Trophoblast cell (in vitro differentiated cells and primary cell): ENCODE results near the gene ETNK1.
"Not testable (repeated sequence)": the region's sequence is repeated elsewhere in the genome, so short reads cannot be mapped to it uniquely, and the experiment has no call there.

Experiments used
- DNase-seq, 2 donors: peaks; one replicate each; pipeline ENCODE4 v3.0.0-alpha.2; 2016
- H2AFZ ChIP-seq: 2 replicates; pipeline ENCODE4 v1.6.1; 2013; ENCODE audit warnings: low read length, moderate library complexity, mild to moderate bottlenecking; ENCODE audit not compliant: insufficient read depth, poor library complexity
- H2AK5ac ChIP-seq: 2 replicates; pipeline ENCODE4 v1.6.1; 2013; ENCODE audit warnings: mild to moderate bottlenecking, low read length
- H2BK120ac ChIP-seq: 2 replicates; pipeline ENCODE4 v1.6.1; 2013; ENCODE audit warnings: low read length, mild to moderate bottlenecking, moderate library complexity; ENCODE audit not compliant: insufficient read depth, poor library complexity
- H2BK12ac ChIP-seq: 2 replicates; pipeline ENCODE4 v1.6.1; 2013; ENCODE audit warnings: mild to moderate bottlenecking, low read length, moderate library complexity
- H2BK5ac ChIP-seq: 2 replicates; pipeline ENCODE4 v1.6.1; 2013; ENCODE audit warnings: low read length, low read depth, moderate library complexity, mild to moderate bottlenecking; ENCODE audit not compliant: poor library complexity
- H3K14ac ChIP-seq: 2 replicates; pipeline ENCODE4 v1.6.1; 2013; ENCODE audit warnings: mild to moderate bottlenecking, low read length
- H3K18ac ChIP-seq: 2 replicates; pipeline ENCODE4 v1.6.1; 2013; ENCODE audit warnings: mild to moderate bottlenecking, low read length
- H3K23ac ChIP-seq: 2 replicates; pipeline ENCODE4 v1.6.1; 2013; ENCODE audit warnings: low read length
- H3K27ac ChIP-seq: 2 replicates; pipeline ENCODE4 v1.5.1; 2013; ENCODE audit warnings: low read depth, mild to moderate bottlenecking, inconsistent platforms, low read length, moderate library complexity
- H3K27me3 ChIP-seq: 2 replicates; pipeline ENCODE4 v1.6.1; 2013; ENCODE audit warnings: inconsistent platforms, mild to moderate bottlenecking, low read length, moderate library complexity; ENCODE audit not compliant: insufficient read depth
- H3K36me3 ChIP-seq, 2 experiments: 1 replicate in 1 of 2; 2 replicates in 1 of 2; pipeline ENCODE4 v1.6.1; 2013; ENCODE audit warnings: low read length in 2 of 2, mild to moderate bottlenecking in 2 of 2, moderate library complexity in 1 of 2; ENCODE audit not compliant: insufficient read depth in 2 of 2, control insufficient read depth in 1 of 2
- H3K4ac ChIP-seq: 2 replicates; pipeline ENCODE4 v1.6.1; 2013; ENCODE audit warnings: low read depth, mild to moderate bottlenecking, low read length, moderate library complexity
- H3K4me1 ChIP-seq, 2 experiments: 1 replicate in 1 of 2; 2 replicates in 1 of 2; pipeline ENCODE4 v1.6.1; 2013; ENCODE audit warnings: low read length in 2 of 2, mild to moderate bottlenecking in 2 of 2, moderate library complexity in 1 of 2; ENCODE audit not compliant: insufficient read depth in 2 of 2, control insufficient read depth in 1 of 2
- H3K4me2 ChIP-seq: 2 replicates; pipeline ENCODE4 v1.6.1; 2013; ENCODE audit warnings: inconsistent platforms, mild to moderate bottlenecking, low read length, moderate library complexity
- H3K4me3 ChIP-seq: 2 replicates; pipeline ENCODE4 v1.5.1; 2013; ENCODE audit warnings: mild to moderate bottlenecking, low read depth, low read length, inconsistent platforms
- H3K79me1 ChIP-seq: one replicate; pipeline ENCODE4 v1.6.1; 2013; ENCODE audit warnings: low read length
- H3K79me2 ChIP-seq: 2 replicates; pipeline ENCODE4 v1.6.1; 2013; ENCODE audit warnings: low read length, mild to moderate bottlenecking; ENCODE audit not compliant: control insufficient read depth, insufficient read depth, poor library complexity
- H3K9ac ChIP-seq: 2 replicates; pipeline ENCODE4 v1.6.1; 2013; ENCODE audit warnings: mild to moderate bottlenecking, low read length
- H3K9me3 ChIP-seq: 2 replicates; pipeline ENCODE4 v1.6.1; 2013; ENCODE audit warnings: low read depth, mild to moderate bottlenecking, control low read depth, inconsistent platforms, low read length; ENCODE audit not compliant: insufficient read depth
- H4K12ac ChIP-seq: 2 replicates; pipeline ENCODE4 v1.6.1; 2013; ENCODE audit warnings: low read depth, mild to moderate bottlenecking, low read length, moderate library complexity
- H4K8ac ChIP-seq: 2 replicates; pipeline ENCODE4 v1.6.1; 2013; ENCODE audit warnings: low read depth, mild to moderate bottlenecking, low read length, moderate library complexity
- H4K91ac ChIP-seq: one replicate; pipeline ENCODE4 v1.6.1; 2013; ENCODE audit warnings: low read depth, mild to moderate bottlenecking, low read length, moderate library complexity
- WGBS: extraction: QIAGEN DNeasy Blood & Tissue Kit; methylation state at CpG from one replicate; pipeline ENCODE4 v1.1.7; 2013; ENCODE audit warnings: missing lambda C conversion rate; ENCODE audit not compliant: insufficient read length, insufficient coverage; ENCODE audit errors: extremely low coverage; 5-methylcytosine and 5-hydroxymethylcytosine counted together

Gene ETNK1

DNA sequence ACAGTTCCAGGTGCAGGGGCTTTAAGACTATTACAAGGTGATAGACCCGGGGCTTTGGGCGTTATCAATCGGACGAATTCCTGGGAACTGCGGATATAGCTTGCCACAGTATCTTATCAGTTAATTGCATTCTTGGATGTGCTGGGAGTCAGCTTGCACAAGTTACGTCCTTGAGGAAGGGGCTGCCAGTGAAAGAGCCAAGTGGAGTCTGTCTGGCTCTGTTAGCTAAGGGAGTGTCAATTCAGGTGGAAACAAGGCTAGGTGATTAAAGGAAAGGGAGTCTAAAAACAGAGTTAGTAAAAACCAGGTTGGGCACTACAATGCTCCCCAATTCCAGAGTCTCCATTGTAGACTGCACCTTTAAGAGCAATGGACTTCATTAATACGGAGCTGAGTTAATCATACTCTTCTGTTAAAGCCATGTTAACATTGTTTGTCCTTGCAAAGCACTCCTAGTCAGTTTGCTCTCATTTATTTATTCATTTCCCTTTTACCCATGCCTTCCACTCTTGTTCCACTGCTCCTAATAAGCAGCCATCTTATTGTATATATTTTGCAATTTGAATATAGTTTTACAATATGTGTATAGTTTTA lies 76.3 kb downstream of the ETNK1 start:
- H2BK120ac ChIP-seq, H3K9ac ChIP-seq, H2BK12ac ChIP-seq, H3K79me2 ChIP-seq, H3K14ac ChIP-seq, H4K8ac ChIP-seq, H2AFZ ChIP-seq, DNase-seq, H3K36me3 ChIP-seq, H4K12ac ChIP-seq, H3K9me3 ChIP-seq, H3K4ac ChIP-seq, H4K91ac ChIP-seq, H3K18ac ChIP-seq, H3K4me2 ChIP-seq, H2AK5ac ChIP-seq, H3K4me3 ChIP-seq, H3K27me3 ChIP-seq, H2BK5ac ChIP-seq, H3K4me1 ChIP-seq, H3K27ac ChIP-seq, H3K23ac ChIP-seq, H3K79me1 ChIP-seq: not testable (repeated sequence)
- WGBS, result no CpG with 5 or more reads among the region's 7 CpGs

DNA sequence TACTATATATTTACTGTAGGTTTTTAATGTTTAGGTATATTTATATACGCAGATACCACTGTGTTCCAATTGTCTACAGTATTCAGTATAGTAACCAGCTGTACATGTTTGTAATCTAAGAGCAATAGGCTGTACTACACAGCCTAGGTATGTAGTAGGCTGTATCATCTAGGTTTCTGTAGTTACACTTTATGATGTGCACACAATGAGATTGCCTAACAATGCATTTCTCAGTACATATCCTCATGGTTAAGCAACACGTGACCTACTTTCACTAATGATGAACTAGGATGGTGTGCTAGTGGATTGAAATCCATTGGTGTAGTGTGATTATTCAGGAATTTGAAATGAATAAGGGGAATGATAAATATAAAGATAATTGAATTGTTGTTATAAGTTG lies 77.7 kb downstream of the ETNK1 start:
- DNase-seq, result peak in 1 of 2 donors; percentile 14
- Histone ChIP-seq H3K9ac (no peak overlapping the region), H3K79me2 (no peaks in the 10 kb centered on the region), H3K4me1 (no peaks in the 10 kb centered on the region), H3K4ac (no peak overlapping the region), H3K4me3 (no peak overlapping the region), H4K91ac (no peak overlapping the region), H3K36me3 (no peaks in the 10 kb centered on the region), H2BK5ac (no peak overlapping the region), H2BK120ac (no peak overlapping the region), H3K27ac (no peak overlapping the region), H3K23ac (no peak overlapping the region), H4K12ac (no peak overlapping the region), H2BK12ac (no peak overlapping the region), H3K4me2 (no peak overlapping the region), H2AK5ac (no peak overlapping the region), H4K8ac (no peak overlapping the region), H3K27me3 (no peaks in the 10 kb centered on the region), H3K14ac (no peak overlapping the region), H3K18ac (no peak overlapping the region), H3K9me3 (no peaks in the 10 kb centered on the region), H3K79me1 (no peaks in the 10 kb centered on the region), H2AFZ (no peak overlapping the region)
- no CpG with 5 or more reads among the region's 2 CpGs for WGBS

DNA sequence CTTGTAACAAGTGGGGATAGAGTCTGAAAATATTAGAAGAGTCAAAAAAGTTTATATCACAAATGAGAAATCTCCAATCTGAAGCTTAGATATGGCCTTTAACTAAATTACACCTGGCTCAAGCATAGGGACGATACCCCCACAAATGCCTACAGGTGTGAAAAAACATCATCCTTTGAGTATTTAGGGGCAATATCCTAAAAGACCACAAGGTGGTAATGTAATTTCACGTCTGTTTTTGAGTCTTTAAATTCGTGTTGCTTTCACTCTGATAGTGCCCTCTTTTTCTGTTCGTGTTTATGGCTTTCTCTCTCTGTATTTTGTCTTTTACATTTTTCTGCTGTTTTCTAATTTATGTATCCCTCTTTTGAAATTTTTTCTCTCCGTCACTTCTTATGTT lies 84.3 kb downstream of the ETNK1 start:
- H3K4ac ChIP-seq, result no peak overlapping the region
- H3K27ac ChIP-seq, result no peak overlapping the region
- no peaks in the 10 kb centered on the region for H3K9me3 ChIP-seq
- peak in 1 of 2 donors; percentile 61 for DNase-seq
- no peaks in the 10 kb centered on the region for H3K27me3 ChIP-seq
- no peak overlapping the region for H4K8ac ChIP-seq
- no peaks in the 10 kb centered on the region for H3K4me1 ChIP-seq
- no peaks in the 10 kb centered on the region for H3K79me2 ChIP-seq
- no peak overlapping the region for H3K4me2 ChIP-seq
- no peak overlapping the region for H2BK120ac ChIP-seq
- H2BK5ac ChIP-seq, result no peak overlapping the region
- H2BK12ac ChIP-seq, result no peak overlapping the region
- WGBS, result no CpG with 5 or more reads among the region's 5 CpGs
- H4K12ac ChIP-seq, result no peak overlapping the region
- no peak overlapping the region for H2AFZ ChIP-seq
- H4K91ac ChIP-seq, result no peak overlapping the region
- H3K23ac ChIP-seq, result no peak overlapping the region
- H3K79me1 ChIP-seq, result no peaks in the 10 kb centered on the region
- no peak overlapping the region for H3K18ac ChIP-seq
- no peak overlapping the region for H3K9ac ChIP-seq
- no peak overlapping the region for H3K4me3 ChIP-seq
- H2AK5ac ChIP-seq, result no peak overlapping the region
- H3K14ac ChIP-seq, result no peak overlapping the region
- no peaks in the 10 kb centered on the region for H3K36me3 ChIP-seq

DNA sequence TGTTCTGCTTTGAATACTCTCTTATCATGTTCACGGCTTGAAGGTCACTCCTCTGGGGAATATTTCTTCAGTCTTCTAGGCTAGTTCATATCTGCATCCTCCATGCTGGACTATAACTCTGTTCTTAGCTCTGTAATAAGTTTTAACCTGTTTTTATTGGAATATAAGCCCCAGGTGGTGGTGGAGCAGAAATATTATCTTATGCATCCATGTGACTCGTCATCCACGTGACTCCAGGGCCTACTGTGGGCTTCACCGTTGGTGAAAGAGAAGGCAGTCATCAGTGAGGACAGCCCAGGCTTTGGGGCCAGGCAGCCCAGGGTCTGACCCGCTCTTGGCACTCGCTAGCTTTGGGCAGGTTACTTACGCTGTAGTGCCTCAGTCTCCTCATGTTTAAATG lies 87.1 kb downstream of the ETNK1 start:
- H2AFZ ChIP-seq, result no peak overlapping the region
- no peak overlapping the region for H2BK120ac ChIP-seq
- H3K4me1 ChIP-seq, result no peaks in the 10 kb centered on the region
- WGBS, result no CpG with 5 or more reads among the region's 7 CpGs
- H3K27me3 ChIP-seq, result no peaks in the 10 kb centered on the region
- no peak overlapping the region for H3K4me2 ChIP-seq
- H4K91ac ChIP-seq, result no peak overlapping the region
- no peaks in the 10 kb centered on the region for H3K36me3 ChIP-seq
- H3K79me1 ChIP-seq, result no peaks in the 10 kb centered on the region
- H2BK12ac ChIP-seq, result no peak overlapping the region
- no peak overlapping the region for H3K4ac ChIP-seq
- no peaks in the 10 kb centered on the region for H3K79me2 ChIP-seq
- no peak overlapping the region for H3K4me3 ChIP-seq
- H2AK5ac ChIP-seq, result no peak overlapping the region
- H3K27ac ChIP-seq, result no peak overlapping the region
- no peak overlapping the region for H3K14ac ChIP-seq
- no peak overlapping the region for H3K9ac ChIP-seq
- H4K12ac ChIP-seq, result no peak overlapping the region
- no peak overlapping the region for H3K18ac ChIP-seq
- no peaks in the 10 kb centered on the region for H3K9me3 ChIP-seq
- no peak overlapping the region for H4K8ac ChIP-seq
- no peak overlapping the region for H3K23ac ChIP-seq
- H2BK5ac ChIP-seq, result no peak overlapping the region
- no peak for DNase-seq
